Neural cell (in vitro differentiated cells): ENCODE results near the gene SMIM14.

Experiments used
- TAF1 ChIP-seq: IDR thresholded peaks from 2 replicates; pipeline ENCODE4 v1.6.1; 2012; ENCODE audit warnings: low read depth
- TF ChIP-seq, protein P1 (sequence below): fragments of 450-650 bp; IDR thresholded peaks from 2 replicates; pipeline ENCODE4 v1.5.1; 2014; ENCODE audit warnings: antibody characterized with exemption, mild to moderate bottlenecking, moderate library complexity; ENCODE audit not compliant: poor library complexity, severe bottlenecking
- TF ChIP-seq, protein P2 (sequence below): IDR thresholded peaks from 2 replicates; pipeline ENCODE4 v1.6.1; 2012; ENCODE audit warnings: borderline replicate concordance

DNA sequence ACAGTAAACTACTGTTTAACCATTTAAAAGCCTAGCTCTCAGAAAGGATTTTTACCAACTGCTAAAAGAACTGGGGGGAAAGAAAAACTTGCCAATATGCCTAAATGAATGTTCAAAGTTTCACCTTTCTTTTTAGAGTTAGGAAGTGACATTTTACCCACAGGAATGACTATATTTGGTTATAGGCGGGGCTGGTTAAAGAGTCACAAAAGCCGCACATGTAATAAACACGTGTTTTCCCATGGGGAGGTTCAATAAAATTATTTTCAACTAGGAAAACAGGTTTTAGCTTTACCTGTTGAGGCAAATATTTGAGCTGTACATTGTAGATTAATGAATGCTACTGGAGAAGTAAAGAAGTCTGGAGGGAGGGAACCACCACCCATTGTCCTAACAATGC is 69.9 kb downstream of the SMIM14 start:
- TF ChIP-seq, protein P1, sequence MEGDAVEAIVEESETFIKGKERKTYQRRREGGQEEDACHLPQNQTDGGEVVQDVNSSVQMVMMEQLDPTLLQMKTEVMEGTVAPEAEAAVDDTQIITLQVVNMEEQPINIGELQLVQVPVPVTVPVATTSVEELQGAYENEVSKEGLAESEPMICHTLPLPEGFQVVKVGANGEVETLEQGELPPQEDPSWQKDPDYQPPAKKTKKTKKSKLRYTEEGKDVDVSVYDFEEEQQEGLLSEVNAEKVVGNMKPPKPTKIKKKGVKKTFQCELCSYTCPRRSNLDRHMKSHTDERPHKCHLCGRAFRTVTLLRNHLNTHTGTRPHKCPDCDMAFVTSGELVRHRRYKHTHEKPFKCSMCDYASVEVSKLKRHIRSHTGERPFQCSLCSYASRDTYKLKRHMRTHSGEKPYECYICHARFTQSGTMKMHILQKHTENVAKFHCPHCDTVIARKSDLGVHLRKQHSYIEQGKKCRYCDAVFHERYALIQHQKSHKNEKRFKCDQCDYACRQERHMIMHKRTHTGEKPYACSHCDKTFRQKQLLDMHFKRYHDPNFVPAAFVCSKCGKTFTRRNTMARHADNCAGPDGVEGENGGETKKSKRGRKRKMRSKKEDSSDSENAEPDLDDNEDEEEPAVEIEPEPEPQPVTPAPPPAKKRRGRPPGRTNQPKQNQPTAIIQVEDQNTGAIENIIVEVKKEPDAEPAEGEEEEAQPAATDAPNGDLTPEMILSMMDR, result no peak
- TF ChIP-seq, protein P2, sequence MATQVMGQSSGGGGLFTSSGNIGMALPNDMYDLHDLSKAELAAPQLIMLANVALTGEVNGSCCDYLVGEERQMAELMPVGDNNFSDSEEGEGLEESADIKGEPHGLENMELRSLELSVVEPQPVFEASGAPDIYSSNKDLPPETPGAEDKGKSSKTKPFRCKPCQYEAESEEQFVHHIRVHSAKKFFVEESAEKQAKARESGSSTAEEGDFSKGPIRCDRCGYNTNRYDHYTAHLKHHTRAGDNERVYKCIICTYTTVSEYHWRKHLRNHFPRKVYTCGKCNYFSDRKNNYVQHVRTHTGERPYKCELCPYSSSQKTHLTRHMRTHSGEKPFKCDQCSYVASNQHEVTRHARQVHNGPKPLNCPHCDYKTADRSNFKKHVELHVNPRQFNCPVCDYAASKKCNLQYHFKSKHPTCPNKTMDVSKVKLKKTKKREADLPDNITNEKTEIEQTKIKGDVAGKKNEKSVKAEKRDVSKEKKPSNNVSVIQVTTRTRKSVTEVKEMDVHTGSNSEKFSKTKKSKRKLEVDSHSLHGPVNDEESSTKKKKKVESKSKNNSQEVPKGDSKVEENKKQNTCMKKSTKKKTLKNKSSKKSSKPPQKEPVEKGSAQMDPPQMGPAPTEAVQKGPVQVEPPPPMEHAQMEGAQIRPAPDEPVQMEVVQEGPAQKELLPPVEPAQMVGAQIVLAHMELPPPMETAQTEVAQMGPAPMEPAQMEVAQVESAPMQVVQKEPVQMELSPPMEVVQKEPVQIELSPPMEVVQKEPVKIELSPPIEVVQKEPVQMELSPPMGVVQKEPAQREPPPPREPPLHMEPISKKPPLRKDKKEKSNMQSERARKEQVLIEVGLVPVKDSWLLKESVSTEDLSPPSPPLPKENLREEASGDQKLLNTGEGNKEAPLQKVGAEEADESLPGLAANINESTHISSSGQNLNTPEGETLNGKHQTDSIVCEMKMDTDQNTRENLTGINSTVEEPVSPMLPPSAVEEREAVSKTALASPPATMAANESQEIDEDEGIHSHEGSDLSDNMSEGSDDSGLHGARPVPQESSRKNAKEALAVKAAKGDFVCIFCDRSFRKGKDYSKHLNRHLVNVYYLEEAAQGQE, result no peak
- TF ChIP-seq TAF1, result no peak
